Thyroid gland (tissue), 4 donors: ENCODE results near the gene NIPBL.

Source experiments
- CTCF ChIP-seq, 6 experiments: fragments of 200-600 bp in 3 of 6; fragments of 450-650 bp in 3 of 6; sonication (generic) in 3 of 6; IDR thresholded peaks; one replicate each; pipeline ENCODE4 v1.5.1; 2016 to 2019; ENCODE audit warnings: antibody characterized with exemption in 6 of 6, mild to moderate bottlenecking in 2 of 6, inconsistent platforms in 1 of 6, moderate library complexity in 1 of 6
- POLR2A ChIP-seq, 2 donors: fragments of 450-650 bp; IDR thresholded peaks; one replicate each; pipeline ENCODE4 v1.6.1; 2017; ENCODE audit warnings: antibody characterized with exemption in 2 of 2, mild to moderate bottlenecking in 2 of 2, moderate library complexity in 1 of 2

GRCh38 chr5:37005252-37005651, 128.7 kb downstream of the NIPBL start:
- TF ChIP-seq CTCF (IDR thresholded peaks at IDR 0.05) (no peak), POLR2A (IDR thresholded peaks at IDR 0.05) (no peak)
